Large intestine (tissue), 3 donors: ENCODE data around the gene CA9. TPM values are rescaled to one million over a fixed set of nuclear protein-coding genes. Genes with fewer than 3 reads are reported as not detected.

Source experiments
- DNase-seq, 2 donors: peaks; one replicate each; pipeline versions ENCODE4 v3.0.0 to v3.0.0-alpha.2; 2013
- H3K27ac ChIP-seq: one replicate; pipeline ENCODE4 v1.5.1; 2013; ENCODE audit warnings: low read length
- H3K27me3 ChIP-seq: 2 replicates; pipeline ENCODE4 v1.6.1; 2013; ENCODE audit warnings: low read length; ENCODE audit not compliant: control insufficient read depth, insufficient read depth
- H3K36me3 ChIP-seq: 2 replicates; pipeline ENCODE4 v1.6.1; 2013; ENCODE audit warnings: low read length; ENCODE audit not compliant: control insufficient read depth, insufficient read depth
- H3K4me1 ChIP-seq: one replicate; pipeline ENCODE4 v1.6.1; 2013; ENCODE audit warnings: low read length; ENCODE audit not compliant: control insufficient read depth, insufficient read depth
- H3K4me3 ChIP-seq: one replicate; pipeline ENCODE4 v1.5.1; 2013; ENCODE audit warnings: low read length
- H3K9me3 ChIP-seq: one replicate; pipeline ENCODE4 v1.6.1; 2013; ENCODE audit warnings: mild to moderate bottlenecking, low read depth, low read length, moderate library complexity; ENCODE audit not compliant: control insufficient read depth
- WGBS: methylation state at CpG from one replicate; pipeline ENCODE4 v1.1.5; 2013; ENCODE audit warnings: low lambda C conversion rate; ENCODE audit not compliant: insufficient coverage; 5-methylcytosine and 5-hydroxymethylcytosine counted together
- polyA plus RNA-seq: library from polyadenylated mRNA; unstranded; fragments of 120-200 nt; gene quantifications from one replicate; pipeline ENCODE4 v1.2.1, GENCODE V29; 2013

Gene CA9
- polyA plus RNA-seq, 1 donor: 4.2 TPM

DNA sequence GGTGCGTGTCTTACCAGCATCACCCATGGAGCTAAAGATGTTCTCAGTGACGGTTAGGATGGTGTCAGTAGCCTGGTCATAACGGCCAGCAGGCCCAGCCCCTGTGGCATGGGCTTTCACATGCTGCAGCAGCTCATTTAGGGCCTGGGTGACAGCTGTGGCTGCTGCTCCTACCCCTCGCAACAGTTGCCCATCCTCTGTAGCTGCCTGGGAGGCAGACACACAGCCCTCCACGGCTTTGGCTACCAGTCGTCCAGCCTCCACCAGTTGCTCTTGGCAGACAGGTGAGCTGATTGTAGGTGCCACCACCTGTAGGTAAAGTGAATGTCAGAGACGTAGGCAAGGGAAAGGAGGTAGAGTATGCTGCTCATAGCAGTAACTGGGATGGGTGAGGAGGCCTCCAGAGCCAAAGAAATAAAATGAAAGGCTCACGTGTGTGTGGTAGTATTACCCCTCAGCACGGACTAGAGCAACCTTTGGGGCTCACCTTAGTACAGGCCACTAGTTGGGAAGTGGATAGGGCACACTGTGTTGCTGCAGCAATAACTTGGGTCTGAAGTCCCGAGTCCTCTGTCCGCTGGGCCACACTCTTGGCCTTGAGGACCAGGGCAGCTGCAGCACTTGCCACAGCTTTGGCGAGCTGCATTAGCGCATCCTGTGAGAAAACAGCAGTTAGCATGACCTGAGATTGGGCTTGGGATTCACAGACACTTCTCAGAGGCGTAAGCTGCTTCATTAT, 43.6 kb downstream of the CA9 start:
- no peaks in the 10 kb centered on the region for H3K27me3 ChIP-seq
- H3K36me3 ChIP-seq: peaks cover 97% of the 10 kb centered on the region
- no peak for DNase-seq
- no peaks in the 10 kb centered on the region for H3K4me1 ChIP-seq
- H3K27ac ChIP-seq: no peak overlapping the region
- no peaks in the 10 kb centered on the region for H3K9me3 ChIP-seq
- no peak overlapping the region for H3K4me3 ChIP-seq
- no CpG with 5 or more reads among the region's 14 CpGs for WGBS

- H3K4me1 ChIP-seq: no peaks in the 10 kb centered on the region
- H3K9me3 ChIP-seq: no peaks in the 10 kb centered on the region
- peaks cover 95% of the 10 kb centered on the region for H3K36me3 ChIP-seq
- WGBS: 90% methylated on average over 2 of the region's 15 CpGs
- no peak overlapping the region for H3K4me3 ChIP-seq
- DNase-seq: no peak
- H3K27me3 ChIP-seq: no peaks in the 10 kb centered on the region
- no peak overlapping the region for H3K27ac ChIP-seq
These were observed 45.2 kb downstream of the CA9 start for GRCh38 chr9:35718721-35719511.

DNA sequence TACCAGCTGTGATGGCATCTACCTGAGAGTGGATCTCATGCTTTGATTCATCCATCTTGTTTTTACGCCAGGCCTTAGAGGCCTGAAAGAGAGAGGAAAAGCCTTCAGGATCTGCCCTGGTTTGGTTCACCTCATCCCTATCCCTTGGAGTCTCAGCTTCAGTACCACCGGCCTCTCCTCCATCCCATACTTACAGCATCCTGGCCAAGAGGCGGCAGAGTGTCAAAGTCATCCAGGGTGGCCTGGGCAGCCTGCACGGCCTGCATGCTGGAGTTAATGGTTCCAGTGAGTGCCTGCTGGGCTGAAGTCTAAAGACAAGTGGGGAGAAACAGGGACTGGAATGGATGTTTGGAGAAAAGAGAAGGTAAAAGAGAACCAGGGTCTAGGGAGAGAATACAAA, 45.8 kb downstream of the CA9 start:
- H3K4me3 ChIP-seq: no peak overlapping the region
- no peak for DNase-seq
- no peaks in the 10 kb centered on the region for H3K4me1 ChIP-seq
- no CpG with 5 or more reads among the region's 4 CpGs for WGBS
- no peak overlapping the region for H3K27ac ChIP-seq
- no peaks in the 10 kb centered on the region for H3K9me3 ChIP-seq
- peaks cover 95% of the 10 kb centered on the region for H3K36me3 ChIP-seq
- H3K27me3 ChIP-seq: no peaks in the 10 kb centered on the region

- H3K36me3 ChIP-seq: peaks cover 69% of the 10 kb centered on the region
- H3K4me1 ChIP-seq: peaks cover 21% of the 10 kb centered on the region
- no peak overlapping the region for H3K27ac ChIP-seq
- no peaks in the 10 kb centered on the region for H3K9me3 ChIP-seq
- WGBS: no CpG with 5 or more reads among the region's 2 CpGs
- DNase-seq: no peak
- H3K27me3 ChIP-seq: no peaks in the 10 kb centered on the region
- H3K4me3 ChIP-seq: no peak overlapping the region
These were observed 49.7 kb downstream of the CA9 start for GRCh38 chr9:35723426-35723825.

GRCh38 chr9:35723908-35724307, 50.2 kb downstream of the CA9 start:
- no CpG with 5 or more reads among the region's 8 CpGs for WGBS
- Histone ChIP-seq H3K9me3 (no peaks in the 10 kb centered on the region), H3K4me1 (peaks cover 24% of the 10 kb centered on the region), H3K4me3 (no peak overlapping the region), H3K36me3 (peaks cover 65% of the 10 kb centered on the region), H3K27ac (no peak overlapping the region), H3K27me3 (no peaks in the 10 kb centered on the region)
- DNase-seq: no peak

DNA sequence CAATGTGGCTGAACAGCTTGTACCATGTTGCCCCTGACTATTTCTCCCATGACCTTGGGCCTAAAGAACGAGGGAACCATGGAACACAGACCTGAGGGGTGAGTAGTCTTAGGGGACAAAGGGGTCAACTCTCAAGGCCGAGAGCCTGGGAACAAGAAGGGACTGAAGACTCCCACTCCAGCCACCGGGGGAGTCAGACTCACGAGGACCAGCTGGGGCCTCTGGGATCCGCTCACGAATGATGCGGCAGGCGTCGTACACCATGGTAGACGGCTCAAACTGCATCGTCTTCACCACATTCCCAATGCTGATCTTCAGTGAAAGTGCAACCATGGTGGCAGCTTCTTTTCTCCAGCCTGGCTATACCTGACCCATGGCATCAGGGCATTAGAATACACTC, 51.6 kb downstream of the CA9 start:
- no peak overlapping the region for H3K27ac ChIP-seq
- peaks cover 37% of the 10 kb centered on the region for H3K4me1 ChIP-seq
- H3K36me3 ChIP-seq: peaks cover 50% of the 10 kb centered on the region
- WGBS: no CpG with 5 or more reads among the region's 11 CpGs
- DNase-seq: no peak
- no peaks in the 10 kb centered on the region for H3K9me3 ChIP-seq
- H3K4me3 ChIP-seq: no peak overlapping the region
- no peaks in the 10 kb centered on the region for H3K27me3 ChIP-seq

GRCh38 chr9:35726931-35727330, 53.2 kb downstream of the CA9 start:
- DNase-seq: peak; percentile 26 to 35
- WGBS: no CpG with 5 or more reads among the region's 3 CpGs
- Histone ChIP-seq H3K4me1 (peaks cover 42% of the 10 kb centered on the region), H3K9me3 (no peaks in the 10 kb centered on the region), H3K4me3 (no peak overlapping the region), H3K27me3 (no peaks in the 10 kb centered on the region), H3K27ac (peak overlapping the region; percentile 69), H3K36me3 (peaks cover 35% of the 10 kb centered on the region)

GRCh38 chr9:35727676-35728040, 53.9 kb downstream of the CA9 start:
- WGBS: no CpG with 5 or more reads among the region's 5 CpGs
- Histone ChIP-seq H3K27ac (peak overlapping the region; percentile 69), H3K27me3 (no peaks in the 10 kb centered on the region), H3K4me1 (peaks cover 42% of the 10 kb centered on the region), H3K36me3 (peaks cover 28% of the 10 kb centered on the region), H3K9me3 (no peaks in the 10 kb centered on the region), H3K4me3 (no peak overlapping the region)
- DNase-seq: no peak

DNA sequence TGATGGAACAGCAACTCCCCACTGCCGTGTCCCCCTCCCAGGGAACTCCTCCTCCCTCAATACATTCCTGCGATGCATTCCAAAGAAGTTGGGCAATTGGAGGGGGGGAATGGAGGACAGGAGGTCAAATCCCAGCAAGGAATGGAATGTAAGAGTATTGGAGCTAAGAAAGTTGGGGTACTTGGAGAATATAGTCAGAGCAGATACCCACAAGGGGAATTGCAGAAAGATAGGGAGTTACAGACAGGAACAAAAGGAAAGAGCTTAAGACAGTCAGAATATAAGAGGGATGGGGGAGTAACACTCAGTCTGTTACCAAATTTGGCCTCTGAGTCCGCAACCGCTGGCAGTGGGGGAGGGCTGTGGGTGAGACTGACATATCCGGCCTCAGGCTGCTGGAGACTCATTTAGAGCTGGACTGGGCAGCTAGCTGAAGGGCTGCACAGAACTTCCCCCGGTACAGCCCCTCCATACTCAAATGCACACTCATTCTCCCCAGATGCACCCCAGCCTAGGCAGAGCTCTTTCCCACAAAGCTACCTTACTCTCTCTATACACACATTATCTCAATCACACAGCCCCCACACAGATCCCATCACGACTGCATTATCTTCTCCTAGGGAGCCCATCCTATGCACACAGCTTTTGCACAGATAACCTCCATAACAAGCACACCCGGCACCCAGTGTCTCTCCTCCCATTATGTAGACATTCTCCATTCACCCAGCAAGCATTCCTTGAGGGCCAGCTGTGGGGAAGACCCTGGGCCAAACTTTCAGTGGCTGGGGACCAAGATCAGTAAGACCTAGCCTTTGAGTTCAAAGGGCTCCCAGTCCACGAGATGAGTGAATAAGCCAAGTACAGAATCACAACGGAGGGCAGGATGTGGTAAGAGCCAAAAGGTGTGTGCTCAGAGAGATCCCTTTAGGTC, 54.6 kb downstream of the CA9 start:
- peak overlapping the region; percentile 69 for H3K27ac ChIP-seq

DNA sequence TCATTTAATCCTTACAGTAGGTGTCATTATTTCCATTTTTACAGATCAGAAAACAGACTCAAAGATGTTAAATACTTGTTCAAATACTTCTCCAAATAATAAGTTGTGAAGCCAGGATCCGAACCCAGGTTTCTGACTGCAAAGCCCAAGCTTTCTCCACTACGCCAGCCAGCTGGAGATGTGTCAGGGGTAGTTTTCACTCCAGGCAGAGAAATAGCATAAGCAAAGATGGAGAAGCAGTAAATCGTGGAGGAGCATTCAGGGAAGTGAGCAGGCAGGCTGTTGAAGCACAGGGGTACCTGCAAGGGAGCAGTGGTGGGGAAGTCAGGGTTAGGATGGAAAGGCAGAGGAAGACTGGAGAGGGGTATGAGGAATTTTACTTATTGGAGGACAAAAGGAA, 55.4 kb downstream of the CA9 start:
- no peaks in the 10 kb centered on the region for H3K27me3 ChIP-seq
- peak overlapping the region; percentile 0 for H3K4me3 ChIP-seq
- peaks cover 15% of the 10 kb centered on the region for H3K36me3 ChIP-seq
- H3K27ac ChIP-seq: peak overlapping the region; percentile 69
- no peaks in the 10 kb centered on the region for H3K9me3 ChIP-seq
- no peak for DNase-seq
- H3K4me1 ChIP-seq: peaks cover 52% of the 10 kb centered on the region
- WGBS: no CpG with 5 or more reads among the region's 3 CpGs

More for the DNA sequence above, 54.6 kb downstream of the CA9 start:
- Histone ChIP-seq H3K4me3 (no peak overlapping the region), H3K27me3 (no peaks in the 10 kb centered on the region), H3K9me3 (no peaks in the 10 kb centered on the region), H3K36me3 (peaks cover 23% of the 10 kb centered on the region), H3K4me1 (peaks cover 44% of the 10 kb centered on the region)
- peak; percentile 55 to 62 for DNase-seq
- 0% methylated on average over 1 of the region's 10 CpGs for WGBS
